Sigmoid colon (tissue), 4 donors: ENCODE measurements around the gene OXCT1.
A peak's percentile ranks its signal among the peaks of the same experiment; 100 is the strongest.

ENCODE experiments used
- CTCF ChIP-seq, 4 experiments: fragments of 450-650 bp in 3 of 4; fragments of 200-600 bp in 1 of 4; IDR thresholded peaks; one replicate each; pipeline ENCODE4 v1.5.1; 2016 to 2019; ENCODE audit warnings: antibody characterized with exemption in 4 of 4, mild to moderate bottlenecking in 3 of 4, moderate library complexity in 2 of 4
- EP300 ChIP-seq, 4 donors: sonication (generic); formaldehyde crosslinking; IDR thresholded peaks; one replicate each; pipeline ENCODE4 v1.6.1; 2017; ENCODE audit warnings: antibody characterized with exemption in 4 of 4
- POLR2A ChIP-seq, 2 donors: fragments of 450-650 bp; IDR thresholded peaks; one replicate each; pipeline ENCODE4 v1.6.1; 2016; ENCODE audit warnings: antibody characterized with exemption in 2 of 2, mild to moderate bottlenecking in 2 of 2, moderate library complexity in 2 of 2
- POLR2AphosphoS5 ChIP-seq, 4 donors: sonication (generic); formaldehyde crosslinking; IDR thresholded peaks; one replicate each; pipeline ENCODE4 v1.6.1; 2017; ENCODE audit warnings: antibody characterized with exemption in 4 of 4

- TF ChIP-seq CTCF (IDR thresholded peaks at IDR 0.05), result peak; percentile 47 to 75 (median 58)
- no peak for TF ChIP-seq POLR2AphosphoS5 (IDR thresholded peaks at IDR 0.05)
- TF ChIP-seq POLR2A (IDR thresholded peaks at IDR 0.05), result no peak
- TF ChIP-seq EP300 (IDR thresholded peaks at IDR 0.05), result no peak
These were observed 13.4 kb downstream of the OXCT1 start for GRCh38 chr5:41856644-41857491.
